Transverse colon (tissue), 4 donors: ENCODE data around the gene MLANA.

Source experiments
- POLR2A ChIP-seq: fragments of 450-650 bp; IDR thresholded peaks from one replicate; pipeline ENCODE4 v1.6.1; 2016; ENCODE audit warnings: antibody characterized with exemption, mild to moderate bottlenecking, moderate library complexity
- POLR2AphosphoS5 ChIP-seq, 3 donors: sonication (generic); formaldehyde crosslinking; IDR thresholded peaks; one replicate each; pipeline ENCODE4 v1.6.1; 2016; ENCODE audit warnings: antibody characterized with exemption in 3 of 3
- TF ChIP-seq, protein P1 (sequence below), 5 experiments: fragments of 200-600 bp in 3 of 5; fragments of 450-650 bp in 2 of 5; sonication (generic) in 3 of 5; IDR thresholded peaks; 1 replicate in 2 of 5; 2 replicates in 3 of 5; pipeline ENCODE4 v1.5.1; 2016 to 2017; ENCODE audit warnings: antibody characterized with exemption in 5 of 5, inconsistent platforms in 3 of 5, mild to moderate bottlenecking in 2 of 5, moderate library complexity in 1 of 5

- TF ChIP-seq POLR2A (no peak), POLR2AphosphoS5 (IDR thresholded peaks at IDR 0.05) (no peak)
- TF ChIP-seq, protein P1, sequence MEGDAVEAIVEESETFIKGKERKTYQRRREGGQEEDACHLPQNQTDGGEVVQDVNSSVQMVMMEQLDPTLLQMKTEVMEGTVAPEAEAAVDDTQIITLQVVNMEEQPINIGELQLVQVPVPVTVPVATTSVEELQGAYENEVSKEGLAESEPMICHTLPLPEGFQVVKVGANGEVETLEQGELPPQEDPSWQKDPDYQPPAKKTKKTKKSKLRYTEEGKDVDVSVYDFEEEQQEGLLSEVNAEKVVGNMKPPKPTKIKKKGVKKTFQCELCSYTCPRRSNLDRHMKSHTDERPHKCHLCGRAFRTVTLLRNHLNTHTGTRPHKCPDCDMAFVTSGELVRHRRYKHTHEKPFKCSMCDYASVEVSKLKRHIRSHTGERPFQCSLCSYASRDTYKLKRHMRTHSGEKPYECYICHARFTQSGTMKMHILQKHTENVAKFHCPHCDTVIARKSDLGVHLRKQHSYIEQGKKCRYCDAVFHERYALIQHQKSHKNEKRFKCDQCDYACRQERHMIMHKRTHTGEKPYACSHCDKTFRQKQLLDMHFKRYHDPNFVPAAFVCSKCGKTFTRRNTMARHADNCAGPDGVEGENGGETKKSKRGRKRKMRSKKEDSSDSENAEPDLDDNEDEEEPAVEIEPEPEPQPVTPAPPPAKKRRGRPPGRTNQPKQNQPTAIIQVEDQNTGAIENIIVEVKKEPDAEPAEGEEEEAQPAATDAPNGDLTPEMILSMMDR (IDR thresholded peaks at IDR 0.05): peak in 1 of 5 experiments; percentile 12
These were observed 21.2 kb upstream of the MLANA start for GRCh38 chr9:5869315-5870019.
